ENCODE results near the gene MANSC4.

Gene MANSC4

GRCh38 chr12:27779416-27779919 is 568 bp downstream of the MANSC4 start:
- Mint-ChIP-seq H3K36me3 (ENCODE audit: low read depth) (peaks cover 24% of the 10 kb centered on the region), H3K9me3 (peaks cover under 1% of the 10 kb centered on the region), H3K4me1 (peaks cover 45% of the 10 kb centered on the region), H3K27ac (peak overlapping the region; percentile 93), H3K27me3 (ENCODE audit: low read depth, poor library complexity) (peaks cover 2% of the 10 kb centered on the region), H3K4me3 (peak overlapping the region; percentile 85)
- no peak for TF ChIP-seq CTCF (IDR thresholded peaks at IDR 0.05)
- peak; percentile 17 for DNase-seq

- Mint-ChIP-seq H3K4me1 (peaks cover 44% of the 10 kb centered on the region), H3K27me3 (ENCODE audit: low read depth, poor library complexity) (peaks cover 2% of the 10 kb centered on the region), H3K4me3 (peak overlapping the region; percentile 71), H3K27ac (no peak overlapping the region), H3K36me3 (ENCODE audit: low read depth) (peaks cover 15% of the 10 kb centered on the region), H3K9me3 (no peaks in the 10 kb centered on the region)
- no peak for DNase-seq
- no peak for TF ChIP-seq CTCF (IDR thresholded peaks at IDR 0.05)
Observed at GRCh38 chr12:27778206-27778605, 1.8 kb downstream of the MANSC4 start.

DNA sequence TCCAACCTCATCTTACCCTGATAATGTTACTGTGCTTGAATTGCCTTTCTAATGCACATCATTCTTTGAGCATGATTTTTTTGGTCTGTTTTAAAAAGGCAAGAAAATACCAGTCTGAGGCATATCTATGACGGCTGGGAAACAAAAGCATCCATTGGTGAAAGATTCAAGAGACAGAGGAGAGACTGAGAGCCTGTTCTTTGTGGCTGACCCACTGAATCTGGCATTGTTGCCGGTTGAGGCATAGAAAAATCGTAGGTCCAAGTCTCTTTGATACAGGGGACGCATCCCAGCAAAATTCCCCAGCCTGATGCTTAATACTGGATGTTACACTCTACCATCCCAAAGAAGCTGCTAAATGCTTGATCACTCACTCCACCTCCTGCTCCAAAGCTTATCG is 2.9 kb downstream of the MANSC4 start:
- Mint-ChIP-seq H3K27me3 (ENCODE audit: low read depth, poor library complexity) (peaks cover 2% of the 10 kb centered on the region), H3K4me3 (peak overlapping the region; percentile 4), H3K27ac (no peak overlapping the region), H3K36me3 (ENCODE audit: low read depth) (peaks cover 5% of the 10 kb centered on the region), H3K9me3 (no peaks in the 10 kb centered on the region), H3K4me1 (peaks cover 33% of the 10 kb centered on the region)
- no peak for DNase-seq
- TF ChIP-seq CTCF (IDR thresholded peaks at IDR 0.05), result no peak

DNA sequence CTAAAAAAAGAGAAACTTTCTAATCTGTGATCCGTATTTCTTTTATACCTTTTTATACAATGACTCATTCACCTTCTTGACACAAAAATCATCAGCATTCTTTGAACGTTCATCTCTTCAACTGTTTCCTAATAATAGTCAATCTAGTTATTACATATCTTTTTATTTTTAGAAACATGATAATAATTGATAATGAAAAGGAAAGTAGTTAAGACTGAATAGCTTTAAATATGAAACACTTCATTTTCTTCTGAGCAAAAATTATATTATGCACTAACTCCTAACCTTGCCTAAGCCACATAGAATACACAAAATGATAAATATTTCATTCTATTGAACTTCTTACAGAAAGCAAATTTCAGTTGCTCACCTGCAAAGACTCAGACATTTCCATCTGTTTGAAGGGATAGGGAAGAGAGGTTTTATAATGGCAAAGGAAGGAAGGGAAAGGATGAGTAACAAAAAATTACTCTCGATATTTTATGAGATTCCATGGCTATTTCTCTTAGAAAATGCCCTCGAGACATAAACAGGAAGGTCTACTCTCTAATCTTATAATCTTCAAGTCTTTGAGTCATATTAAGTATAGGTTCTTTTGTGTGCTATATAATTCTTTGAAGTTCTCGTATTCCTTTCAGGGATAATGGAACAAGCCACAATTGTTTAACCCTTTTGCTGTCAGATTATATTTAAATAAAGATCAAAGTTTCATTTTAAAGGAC is 7.5 kb downstream of the MANSC4 start:
- Mint-ChIP-seq H3K27ac (no peak overlapping the region), H3K36me3 (ENCODE audit: low read depth) (no peaks in the 10 kb centered on the region), H3K4me3 (no peak overlapping the region), H3K27me3 (ENCODE audit: low read depth, poor library complexity) (no peaks in the 10 kb centered on the region), H3K9me3 (no peaks in the 10 kb centered on the region), H3K4me1 (peaks cover 8% of the 10 kb centered on the region)
- DNase-seq, result no peak
- no peak for TF ChIP-seq CTCF (IDR thresholded peaks at IDR 0.05)

DNA sequence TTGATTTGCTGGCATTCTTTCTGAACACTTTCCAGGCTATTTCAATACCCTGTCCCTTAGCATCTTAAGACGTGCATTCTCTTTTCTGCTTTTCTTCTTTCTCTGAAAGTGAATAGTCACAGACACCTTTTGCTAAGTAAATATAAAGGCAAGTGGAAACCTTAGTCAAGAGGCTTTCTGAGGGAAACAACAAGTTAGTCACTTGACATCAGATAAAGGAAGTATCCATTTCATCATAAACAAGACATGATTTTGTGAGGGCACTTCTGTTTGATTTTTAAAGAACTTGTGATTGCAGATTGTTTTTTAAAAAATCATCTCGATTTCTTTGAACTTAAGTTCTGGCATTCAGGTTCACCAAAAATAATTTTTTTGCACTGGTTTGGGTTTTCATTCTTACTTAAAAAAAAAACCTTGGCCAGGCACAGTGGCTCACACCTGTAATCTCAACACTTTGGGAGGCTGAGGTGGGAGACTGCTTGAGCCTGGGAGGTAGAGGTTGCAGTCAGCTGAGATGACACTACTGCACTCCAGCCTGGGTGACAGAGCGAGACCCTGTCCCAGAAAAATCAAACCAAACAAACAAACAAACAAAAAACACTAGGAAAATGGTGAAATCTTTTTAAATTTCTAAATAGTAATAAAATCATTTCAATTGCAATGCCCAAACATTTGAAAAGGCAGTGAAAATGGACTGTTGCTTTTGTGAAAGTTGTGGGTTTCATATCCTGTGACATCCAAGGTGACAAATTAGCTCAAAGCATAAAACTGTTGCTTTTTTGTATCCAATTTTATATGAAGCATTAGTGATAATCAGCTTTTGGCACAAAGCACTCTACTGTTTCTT is 8.3 kb downstream of the MANSC4 start:
- no peak overlapping the region for H3K4me3 Mint-ChIP-seq
- no peak for DNase-seq
- H3K9me3 Mint-ChIP-seq, result no peaks in the 10 kb centered on the region
- H3K27me3 Mint-ChIP-seq (ENCODE audit: low read depth, poor library complexity), result no peaks in the 10 kb centered on the region
- peaks cover 5% of the 10 kb centered on the region for H3K4me1 Mint-ChIP-seq
- no peak for TF ChIP-seq CTCF (IDR thresholded peaks at IDR 0.05)
- H3K27ac Mint-ChIP-seq, result no peak overlapping the region
- H3K36me3 Mint-ChIP-seq (ENCODE audit: low read depth), result no peaks in the 10 kb centered on the region

Measured in nephron progenitor cell (in vitro differentiated cells).